ENCODE results near the gene NSD2.

The NSD2 gene

GRCh38 chr4:1870328-1870577 lies 940 bp upstream of the NSD2 start (continued):
- TF ChIP-seq ZNF660 (tag by site-specific recombination; IDR thresholded peaks at IDR 0.05) (no peak), PRDM10 (tag by site-specific recombination; IDR thresholded peaks at IDR 0.05) (0 out of 2 replicates have a peak, but pooled peaks have one; percentile 24), ZNF266 (tag by site-specific recombination; IDR thresholded peaks at IDR 0.05; ENCODE audit: low read depth) (no peak), YY2 (tag by site-specific recombination; IDR thresholded peaks at IDR 0.05) (no peak), ZNF169 (tag by site-specific recombination; IDR thresholded peaks at IDR 0.05) (no peak), SALL2 (tag by site-specific recombination; IDR thresholded peaks at IDR 0.05; ENCODE audit: borderline replicate concordance) (no peak), RBAK (tag by site-specific recombination; IDR thresholded peaks at IDR 0.05) (no peak), REST (tag by site-specific recombination; IDR thresholded peaks at IDR 0.05) (no peak), ZBTB44 (tag by site-specific recombination; IDR thresholded peaks at IDR 0.05) (no peak), PRDM2 (tag by site-specific recombination; IDR thresholded peaks at IDR 0.05; ENCODE audit: borderline replicate concordance) (no peak), ZNF585B (tag by site-specific recombination; IDR thresholded peaks at IDR 0.05) (no peak), ZNF670 (tag by site-specific recombination; IDR thresholded peaks at IDR 0.05; ENCODE audit: low read depth) (no peak), IKZF3 (tag by site-specific recombination; IDR thresholded peaks at IDR 0.05) (0 out of 2 replicates have a peak, but pooled peaks have one; percentile 21), ZNF664 (tag by site-specific recombination; IDR thresholded peaks at IDR 0.05) (no peak), ZNF600 (tag by site-specific recombination; IDR thresholded peaks at IDR 0.05) (no peak; the same call in 1 of the 2 replicates), ZNF707 (tag by site-specific recombination; IDR thresholded peaks at IDR 0.05) (no peak), ZFP3 (tag by site-specific recombination; IDR thresholded peaks at IDR 0.05; ENCODE audit: low read depth) (no peak), ZNF280C (tag by site-specific recombination; IDR thresholded peaks at IDR 0.05) (no peak), ZSCAN30 (tag by site-specific recombination; IDR thresholded peaks at IDR 0.05) (no peak), ZNF747 (tag by site-specific recombination; IDR thresholded peaks at IDR 0.05) (no peak), BCL11B (tag by site-specific recombination; IDR thresholded peaks at IDR 0.05; ENCODE audit: low read depth) (no peak)
